AG10803 (cell line): ENCODE data around the gene RUNX1.
A peak's percentile ranks its signal among the peaks of the same experiment; 100 is the strongest.

Source experiments
- DNase-seq: peaks from one replicate; pipeline ENCODE4 v3.0.0; 2010; ENCODE audit warnings: low read depth
- H3K4me3 ChIP-seq: 2 replicates; pipeline ENCODE4 v1.5.1; 2011; ENCODE audit warnings: mild to moderate bottlenecking, low read length, control low read depth
- CTCF ChIP-seq: conservative IDR thresholded peaks from 2 replicates; pipeline ENCODE4 v1.5.1; 2011; ENCODE audit warnings: mild to moderate bottlenecking, low read length, control low read depth, inconsistent platforms

The RUNX1 gene

DNA sequence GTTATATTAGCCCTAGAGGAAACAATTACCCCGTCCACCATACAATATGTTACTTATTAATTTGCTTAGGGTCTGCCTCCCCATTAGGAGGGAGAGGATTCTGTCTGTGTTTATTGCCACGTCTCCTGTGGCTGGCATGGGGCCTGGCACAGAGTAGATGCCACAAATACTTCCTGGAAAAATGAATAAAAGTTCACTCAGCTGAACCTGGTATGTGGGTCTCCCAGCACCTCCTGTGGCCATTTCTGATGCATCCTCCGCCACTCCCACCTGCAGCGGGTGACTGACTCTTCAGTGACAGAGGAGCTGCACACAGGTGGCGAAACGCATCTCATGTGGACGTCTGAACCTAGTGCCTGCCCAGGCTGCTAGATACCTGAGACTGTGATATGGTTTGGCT lies 267.6 kb downstream of the RUNX1 start:
- H3K4me3 ChIP-seq = no peak overlapping the region
- no peak for DNase-seq
- no peak for TF ChIP-seq CTCF

DNA sequence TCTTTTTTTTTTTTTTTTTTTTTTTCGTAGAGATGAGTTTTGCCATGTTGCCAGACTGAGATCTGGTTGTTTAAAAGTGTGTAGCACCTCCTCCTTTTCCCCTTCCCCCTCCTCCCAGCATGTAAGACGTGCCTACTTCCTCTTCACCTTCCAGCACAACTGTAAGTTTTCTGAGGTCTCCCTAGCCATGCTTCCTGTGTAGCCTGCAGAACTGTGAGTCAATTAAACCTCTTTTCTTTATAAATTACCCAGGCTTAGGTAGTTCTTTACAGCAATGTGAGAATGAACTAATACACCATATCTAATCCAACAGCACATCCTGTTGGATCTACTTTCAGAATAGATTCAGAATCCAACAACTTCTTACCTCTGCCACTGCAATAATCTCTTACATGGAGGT lies 269.2 kb downstream of the RUNX1 start:
- TF ChIP-seq CTCF = no peak
- DNase-seq = no peak
- H3K4me3 ChIP-seq = no peak overlapping the region

DNA sequence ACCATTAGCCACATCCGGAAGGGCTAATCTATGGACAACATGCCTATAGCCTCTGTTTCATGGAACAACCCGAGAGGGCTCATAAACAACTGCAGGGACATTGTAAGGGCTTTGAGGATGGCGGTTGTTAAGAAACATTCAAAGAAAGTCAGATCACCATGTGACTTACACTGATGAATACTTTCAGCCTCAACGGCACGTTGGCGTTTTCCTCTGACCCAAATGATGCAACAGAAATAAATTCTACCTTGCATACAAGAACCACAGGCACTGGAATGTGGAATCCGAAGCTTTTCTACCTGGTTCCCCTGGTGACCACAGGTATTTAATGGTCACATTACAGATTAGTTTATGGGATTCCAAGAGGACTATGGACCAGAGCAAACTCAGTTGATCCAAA lies 273.3 kb downstream of the RUNX1 start:
- no peak for TF ChIP-seq CTCF
- DNase-seq = no peak
- no peak overlapping the region for H3K4me3 ChIP-seq

GRCh38 chr21:34774750-34775149 lies 274.4 kb downstream of the RUNX1 start:
- no peak for DNase-seq
- TF ChIP-seq CTCF = no peak
- no peak overlapping the region for H3K4me3 ChIP-seq

DNA sequence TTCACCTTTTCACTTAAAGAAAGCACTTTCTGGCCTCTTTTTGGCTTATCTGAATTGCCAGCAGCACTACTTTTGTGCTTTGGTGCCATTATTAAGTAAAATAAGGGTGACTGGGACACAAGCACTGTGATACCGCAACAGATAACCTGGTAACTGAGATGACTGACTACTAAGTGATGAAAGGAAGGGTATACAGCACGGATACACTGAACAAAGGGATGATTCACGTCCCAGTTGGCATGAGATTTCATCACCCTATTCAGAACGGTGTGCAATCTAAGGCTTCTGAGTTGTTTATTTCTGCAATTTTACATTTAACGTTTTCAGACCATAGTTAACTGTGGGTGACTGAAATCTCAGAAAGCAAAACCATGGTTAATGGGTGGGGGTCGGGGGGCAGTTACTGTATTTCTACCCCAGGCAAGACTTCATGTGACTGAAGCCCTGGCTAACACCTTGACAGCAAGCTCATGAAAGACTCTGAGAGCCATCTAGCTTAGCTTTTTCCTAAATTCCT lies 277.5 kb downstream of the RUNX1 start:
- TF ChIP-seq CTCF = no peak
- H3K4me3 ChIP-seq = no peak overlapping the region
- DNase-seq = peak; percentile 65

DNA sequence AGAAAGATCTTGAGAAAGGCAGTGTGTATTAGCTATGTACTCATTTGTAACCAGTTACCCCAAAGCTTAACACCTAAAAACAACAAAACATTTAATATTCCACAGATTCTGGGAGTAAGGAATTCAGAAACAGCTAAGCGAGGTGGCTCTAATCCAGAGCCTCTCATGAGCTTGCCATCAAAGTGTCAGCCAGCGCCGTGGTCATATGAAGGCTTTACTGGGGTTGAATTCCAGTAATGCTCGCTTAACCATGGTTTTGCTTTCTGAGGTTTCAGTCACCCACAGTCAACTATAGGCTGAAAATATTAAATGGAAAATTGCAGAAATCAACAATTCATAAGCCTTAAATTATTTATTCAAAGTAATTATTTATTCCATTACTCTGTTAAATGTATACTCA lies 278.5 kb downstream of the RUNX1 start:
- peak; percentile 40 for DNase-seq
- TF ChIP-seq CTCF = no peak
- no peak overlapping the region for H3K4me3 ChIP-seq

- DNase-seq = no peak
- no peak overlapping the region for H3K4me3 ChIP-seq
- TF ChIP-seq CTCF = no peak
Observed at GRCh38 chr21:34768326-34768725, 280.8 kb downstream of the RUNX1 start.
